ENCODE results near the gene RAI1. TPM values are rescaled to one million over a fixed set of nuclear protein-coding genes. Genes with fewer than 3 reads are reported as not detected.

Gene RAI1
- polyA plus RNA-seq, 3 donors from 2014 or later = 1.5 to 6.2 (median 2.0) TPM

- Mint-ChIP-seq H3K4me3 (no peak overlapping the region), H3K27ac (no peak overlapping the region), H3K4me1 (peaks cover 33 to 36% of the 10 kb centered on the region in 2 donors), H3K9me3 (no peaks in the 10 kb centered on the region), H3K36me3 (peaks cover 3 to 7% (median 6%) of the 10 kb centered on the region in 3 donors), H3K27me3 (ENCODE audit: low read depth in 3 of 3) (peaks cover 9 to 31% (median 18%) of the 10 kb centered on the region in 3 donors)
- no peak for DNase-seq
These were observed 139.4 kb downstream of the RAI1 start for GRCh38 chr17:17820463-17821158.

GRCh38 chr17:17822189-17822588 is 140.9 kb downstream of the RAI1 start:
- Mint-ChIP-seq H3K36me3 (peaks cover 3 to 7% (median 6%) of the 10 kb centered on the region in 3 donors), H3K4me3 (peak overlapping the region in 4 of 5 donors; percentile 1 to 63 (median 54)), H3K4me1 (peaks cover 48 to 52% of the 10 kb centered on the region in 2 donors), H3K27ac (peak overlapping the region in 3 of 6 donors; percentile 16 to 49 (median 27)), H3K9me3 (no peaks in the 10 kb centered on the region), H3K27me3 (ENCODE audit: low read depth in 3 of 3) (peaks cover 8 to 26% (median 14%) of the 10 kb centered on the region in 3 donors)
- DNase-seq = no peak

- Mint-ChIP-seq H3K36me3 (peaks cover 3 to 7% (median 6%) of the 10 kb centered on the region in 3 donors), H3K27ac (peak overlapping the region in 2 of 6 donors; percentile 27 to 49), H3K27me3 (ENCODE audit: low read depth in 3 of 3) (peaks cover 8 to 25% (median 14%) of the 10 kb centered on the region in 3 donors), H3K4me3 (peak overlapping the region; percentile 32 to 63 (median 60)), H3K4me1 (peaks cover 50 to 52% of the 10 kb centered on the region in 2 donors), H3K9me3 (no peaks in the 10 kb centered on the region)
- DNase-seq = no peak
These were observed 141.4 kb downstream of the RAI1 start for GRCh38 chr17:17822616-17823015.

GRCh38 chr17:17823433-17824118 is 142.3 kb downstream of the RAI1 start:
- H3K4me1 Mint-ChIP-seq = peaks cover 52 to 54% of the 10 kb centered on the region in 2 donors
- H3K27me3 Mint-ChIP-seq (ENCODE audit: low read depth in 3 of 3) = peaks cover 5 to 24% (median 16%) of the 10 kb centered on the region in 3 donors
- H3K4me3 Mint-ChIP-seq = peak overlapping the region; percentile 81 to 86 (median 83)
- DNase-seq = peak; percentile 72 to 83 (median 83)
- peaks cover under 1 to 5% (median 3%) of the 10 kb centered on the region in 3 donors for H3K36me3 Mint-ChIP-seq
- no peaks in the 10 kb centered on the region for H3K9me3 Mint-ChIP-seq
- H3K27ac Mint-ChIP-seq = peak overlapping the region; percentile 84 to 92 (median 88)

- Mint-ChIP-seq H3K4me1 (peaks cover 52 to 55% of the 10 kb centered on the region in 2 donors), H3K27me3 (ENCODE audit: low read depth in 3 of 3) (peaks cover 4 to 25% (median 16%) of the 10 kb centered on the region in 3 donors), H3K9me3 (no peaks in the 10 kb centered on the region), H3K36me3 (no peaks in the 10 kb centered on the region), H3K4me3 (peak overlapping the region; percentile 81 to 86 (median 83)), H3K27ac (peak overlapping the region; percentile 84 to 92 (median 88))
- no peak for DNase-seq
These were observed 143.0 kb downstream of the RAI1 start for GRCh38 chr17:17824119-17824782.

- peak overlapping the region; percentile 57 to 86 (median 68) for H3K4me3 Mint-ChIP-seq
These were observed 143.7 kb downstream of the RAI1 start for GRCh38 chr17:17824783-17825614.

GRCh38 chr17:17826342-17826713 is 145.1 kb downstream of the RAI1 start:
- H3K27ac Mint-ChIP-seq = peak overlapping the region; percentile 34 to 92 (median 74)
- H3K4me1 Mint-ChIP-seq = peaks cover 47 to 53% of the 10 kb centered on the region in 2 donors
- no peaks in the 10 kb centered on the region for H3K9me3 Mint-ChIP-seq
- H3K27me3 Mint-ChIP-seq (ENCODE audit: low read depth in 3 of 3) = peaks cover 2 to 21% (median 16%) of the 10 kb centered on the region in 3 donors
- H3K36me3 Mint-ChIP-seq = no peaks in the 10 kb centered on the region
- H3K4me3 Mint-ChIP-seq = peak overlapping the region; percentile 15 to 76 (median 31)
- DNase-seq = no peak

More at GRCh38 chr17:17824783-17825614, 143.7 kb downstream of the RAI1 start:
- Mint-ChIP-seq H3K27me3 (ENCODE audit: low read depth in 3 of 3) (peaks cover 4 to 22% (median 16%) of the 10 kb centered on the region in 3 donors), H3K9me3 (no peaks in the 10 kb centered on the region), H3K36me3 (no peaks in the 10 kb centered on the region), H3K27ac (peak overlapping the region; percentile 84 to 92 (median 88)), H3K4me1 (peaks cover 47 to 55% of the 10 kb centered on the region in 2 donors)
- DNase-seq = no peak

- no peak for DNase-seq
- H3K4me1 Mint-ChIP-seq = peaks cover 40 to 52% of the 10 kb centered on the region in 2 donors
- peak overlapping the region in 3 of 5 donors; percentile 15 to 27 (median 21) for H3K4me3 Mint-ChIP-seq
- H3K27ac Mint-ChIP-seq = peak overlapping the region in 2 of 6 donors; percentile 64 to 87
- no peaks in the 10 kb centered on the region for H3K9me3 Mint-ChIP-seq
- peaks cover 0 to under 1% (median 0%) of the 10 kb centered on the region in 3 donors for H3K36me3 Mint-ChIP-seq
- peaks cover 2 to 22% (median 16%) of the 10 kb centered on the region in 3 donors for H3K27me3 Mint-ChIP-seq (ENCODE audit: low read depth in 3 of 3)
These were observed 145.9 kb downstream of the RAI1 start for GRCh38 chr17:17826942-17827785.

GRCh38 chr17:17827826-17828621 is 146.8 kb downstream of the RAI1 start:
- DNase-seq = no peak
- H3K27me3 Mint-ChIP-seq (ENCODE audit: low read depth in 3 of 3) = peaks cover 2 to 24% (median 12%) of the 10 kb centered on the region in 3 donors
- H3K27ac Mint-ChIP-seq = peak overlapping the region in 2 of 6 donors; percentile 24 to 25
- peaks cover 32 to 44% of the 10 kb centered on the region in 2 donors for H3K4me1 Mint-ChIP-seq
- H3K9me3 Mint-ChIP-seq = no peaks in the 10 kb centered on the region
- peaks cover 0 to 3% (median 0%) of the 10 kb centered on the region in 3 donors for H3K36me3 Mint-ChIP-seq
- no peak overlapping the region for H3K4me3 Mint-ChIP-seq

GRCh38 chr17:17830269-17830567 is 149.0 kb downstream of the RAI1 start:
- Mint-ChIP-seq H3K27ac (no peak overlapping the region), H3K4me3 (no peak overlapping the region), H3K36me3 (peaks cover 0 to 3% (median 0%) of the 10 kb centered on the region in 3 donors), H3K9me3 (no peaks in the 10 kb centered on the region), H3K27me3 (ENCODE audit: low read depth in 3 of 3) (peaks cover 9 to 18% (median 12%) of the 10 kb centered on the region in 3 donors), H3K4me1 (peaks cover 31 to 44% of the 10 kb centered on the region in 2 donors)
- DNase-seq = no peak

- Mint-ChIP-seq H3K27ac (no peak overlapping the region), H3K9me3 (no peaks in the 10 kb centered on the region), H3K4me3 (no peak overlapping the region), H3K27me3 (ENCODE audit: low read depth in 3 of 3) (peaks cover 13 to 23% (median 15%) of the 10 kb centered on the region in 3 donors), H3K4me1 (peaks cover 32 to 45% of the 10 kb centered on the region in 2 donors), H3K36me3 (peaks cover 0 to 3% (median 0%) of the 10 kb centered on the region in 3 donors)
- no peak for DNase-seq
These were observed 149.5 kb downstream of the RAI1 start for GRCh38 chr17:17830740-17831207.

Measured in immature natural killer cell (primary cell).